Mucosa of stomach (tissue), 1 donor: Measurements from ENCODE around the gene TESPA1.

Experiments used
- H3K27me3 ChIP-seq: one replicate; pipeline ENCODE4 v1.7.0; 2013; ENCODE audit warnings: mild to moderate bottlenecking, low read length; ENCODE audit not compliant: control insufficient read depth, insufficient read depth
- H3K36me3 ChIP-seq: one replicate; pipeline ENCODE4 v1.7.0; 2013; ENCODE audit warnings: low read length; ENCODE audit not compliant: control insufficient read depth, insufficient read depth
- H3K4me1 ChIP-seq: one replicate; pipeline ENCODE4 v1.7.0; 2013; ENCODE audit warnings: mild to moderate bottlenecking, low read length; ENCODE audit not compliant: control insufficient read depth, insufficient read depth
- H3K4me3 ChIP-seq: one replicate; pipeline ENCODE4 v1.7.0; 2013; ENCODE audit warnings: low read length
- H3K9ac ChIP-seq: one replicate; pipeline ENCODE4 v1.7.0; 2013; ENCODE audit warnings: mild to moderate bottlenecking, low read length, moderate library complexity
- H3K9me3 ChIP-seq: one replicate; pipeline ENCODE4 v1.7.0; 2013; ENCODE audit warnings: mild to moderate bottlenecking, low read length, moderate library complexity; ENCODE audit not compliant: control insufficient read depth
- donor health status: Pancreatic carcinoma.

Gene TESPA1

GRCh38 chr12:54977155-54977554 is 7.4 kb downstream of the TESPA1 start:
- H3K9me3 ChIP-seq, result no peaks in the 10 kb centered on the region
- H3K4me3 ChIP-seq, result no peak overlapping the region
- H3K4me1 ChIP-seq, result no peaks in the 10 kb centered on the region
- H3K36me3 ChIP-seq, result no peaks in the 10 kb centered on the region
- no peaks in the 10 kb centered on the region for H3K27me3 ChIP-seq
- no peak overlapping the region for H3K9ac ChIP-seq

GRCh38 chr12:54975875-54976274 is 8.7 kb downstream of the TESPA1 start:
- H3K4me3 ChIP-seq, result no peak overlapping the region
- H3K27me3 ChIP-seq, result no peaks in the 10 kb centered on the region

GRCh38 chr12:54975272-54975671 is 9.3 kb downstream of the TESPA1 start:
- no peaks in the 10 kb centered on the region for H3K36me3 ChIP-seq

More at GRCh38 chr12:54975875-54976274, 8.7 kb downstream of the TESPA1 start:
- Histone ChIP-seq H3K9me3 (no peaks in the 10 kb centered on the region), H3K4me1 (no peaks in the 10 kb centered on the region), H3K36me3 (no peaks in the 10 kb centered on the region), H3K9ac (no peak overlapping the region)

GRCh38 chr12:54974279-54974678 is 10.3 kb downstream of the TESPA1 start:
- no peaks in the 10 kb centered on the region for H3K4me1 ChIP-seq
- H3K27me3 ChIP-seq, result no peaks in the 10 kb centered on the region
- H3K4me3 ChIP-seq, result no peak overlapping the region
- H3K9me3 ChIP-seq, result no peaks in the 10 kb centered on the region
- H3K36me3 ChIP-seq, result no peaks in the 10 kb centered on the region
- H3K9ac ChIP-seq, result no peak overlapping the region

More at GRCh38 chr12:54975272-54975671, 9.3 kb downstream of the TESPA1 start:
- H3K9ac ChIP-seq, result no peak overlapping the region
- no peak overlapping the region for H3K4me3 ChIP-seq
- no peaks in the 10 kb centered on the region for H3K4me1 ChIP-seq
- H3K27me3 ChIP-seq, result no peaks in the 10 kb centered on the region
- no peaks in the 10 kb centered on the region for H3K9me3 ChIP-seq

GRCh38 chr12:54973556-54973955 is 11.0 kb downstream of the TESPA1 start:
- Histone ChIP-seq H3K36me3 (no peaks in the 10 kb centered on the region), H3K9me3 (no peaks in the 10 kb centered on the region), H3K4me1 (no peaks in the 10 kb centered on the region), H3K9ac (no peak overlapping the region), H3K4me3 (no peak overlapping the region), H3K27me3 (no peaks in the 10 kb centered on the region)

- no peak overlapping the region for H3K9ac ChIP-seq
- no peaks in the 10 kb centered on the region for H3K4me1 ChIP-seq
- H3K4me3 ChIP-seq, result no peak overlapping the region
- H3K9me3 ChIP-seq, result no peaks in the 10 kb centered on the region
- no peaks in the 10 kb centered on the region for H3K36me3 ChIP-seq
- H3K27me3 ChIP-seq, result no peaks in the 10 kb centered on the region
These were observed 13.8 kb downstream of the TESPA1 start for GRCh38 chr12:54970741-54971140.

- Histone ChIP-seq H3K4me3 (no peak overlapping the region), H3K36me3 (no peaks in the 10 kb centered on the region), H3K9me3 (no peaks in the 10 kb centered on the region), H3K27me3 (no peaks in the 10 kb centered on the region), H3K9ac (no peak overlapping the region), H3K4me1 (no peaks in the 10 kb centered on the region)
These were observed 16.3 kb downstream of the TESPA1 start for GRCh38 chr12:54968181-54968730.

- H3K27me3 ChIP-seq, result no peaks in the 10 kb centered on the region
- no peak overlapping the region for H3K9ac ChIP-seq
- no peak overlapping the region for H3K4me3 ChIP-seq
- H3K4me1 ChIP-seq, result no peaks in the 10 kb centered on the region
- H3K9me3 ChIP-seq, result no peaks in the 10 kb centered on the region
- no peaks in the 10 kb centered on the region for H3K36me3 ChIP-seq
These were observed 17.1 kb downstream of the TESPA1 start for GRCh38 chr12:54967461-54967860.

- H3K36me3 ChIP-seq, result no peaks in the 10 kb centered on the region
- no peak overlapping the region for H3K9ac ChIP-seq
- no peak overlapping the region for H3K4me3 ChIP-seq
- H3K9me3 ChIP-seq, result no peaks in the 10 kb centered on the region
- no peaks in the 10 kb centered on the region for H3K4me1 ChIP-seq
- H3K27me3 ChIP-seq, result no peaks in the 10 kb centered on the region
These were observed 23.4 kb downstream of the TESPA1 start for GRCh38 chr12:54961190-54961589.

GRCh38 chr12:54959291-54960018 is 25.1 kb downstream of the TESPA1 start:
- Histone ChIP-seq H3K27me3 (peaks cover 5% of the 10 kb centered on the region), H3K4me1 (no peaks in the 10 kb centered on the region), H3K9me3 (no peaks in the 10 kb centered on the region), H3K4me3 (no peak overlapping the region), H3K36me3 (no peaks in the 10 kb centered on the region), H3K9ac (no peak overlapping the region)

- H3K36me3 ChIP-seq, result no peaks in the 10 kb centered on the region
- peaks cover 5% of the 10 kb centered on the region for H3K27me3 ChIP-seq
- no peak overlapping the region for H3K9ac ChIP-seq
- H3K9me3 ChIP-seq, result no peaks in the 10 kb centered on the region
- no peaks in the 10 kb centered on the region for H3K4me1 ChIP-seq
- no peak overlapping the region for H3K4me3 ChIP-seq
These were observed 26.4 kb downstream of the TESPA1 start for GRCh38 chr12:54958048-54958658.

- no peaks in the 10 kb centered on the region for H3K9me3 ChIP-seq
- H3K4me3 ChIP-seq, result no peak overlapping the region
- H3K27me3 ChIP-seq, result peaks cover 5% of the 10 kb centered on the region
- H3K4me1 ChIP-seq, result no peaks in the 10 kb centered on the region
- no peaks in the 10 kb centered on the region for H3K36me3 ChIP-seq
- no peak overlapping the region for H3K9ac ChIP-seq
These were observed 27.5 kb downstream of the TESPA1 start for GRCh38 chr12:54956818-54957641.
